Measurements from ENCODE around the gene HOXD11. TPM values are rescaled to one million over a fixed set of nuclear protein-coding genes. Genes with fewer than 3 reads are reported as not detected.
A peak's percentile ranks its signal among the peaks of the same experiment; 100 is the strongest.

Gene HOXD11
- total and polyA plus RNA-seq, 2 experiments from 2014 or later, result not detected

DNA sequence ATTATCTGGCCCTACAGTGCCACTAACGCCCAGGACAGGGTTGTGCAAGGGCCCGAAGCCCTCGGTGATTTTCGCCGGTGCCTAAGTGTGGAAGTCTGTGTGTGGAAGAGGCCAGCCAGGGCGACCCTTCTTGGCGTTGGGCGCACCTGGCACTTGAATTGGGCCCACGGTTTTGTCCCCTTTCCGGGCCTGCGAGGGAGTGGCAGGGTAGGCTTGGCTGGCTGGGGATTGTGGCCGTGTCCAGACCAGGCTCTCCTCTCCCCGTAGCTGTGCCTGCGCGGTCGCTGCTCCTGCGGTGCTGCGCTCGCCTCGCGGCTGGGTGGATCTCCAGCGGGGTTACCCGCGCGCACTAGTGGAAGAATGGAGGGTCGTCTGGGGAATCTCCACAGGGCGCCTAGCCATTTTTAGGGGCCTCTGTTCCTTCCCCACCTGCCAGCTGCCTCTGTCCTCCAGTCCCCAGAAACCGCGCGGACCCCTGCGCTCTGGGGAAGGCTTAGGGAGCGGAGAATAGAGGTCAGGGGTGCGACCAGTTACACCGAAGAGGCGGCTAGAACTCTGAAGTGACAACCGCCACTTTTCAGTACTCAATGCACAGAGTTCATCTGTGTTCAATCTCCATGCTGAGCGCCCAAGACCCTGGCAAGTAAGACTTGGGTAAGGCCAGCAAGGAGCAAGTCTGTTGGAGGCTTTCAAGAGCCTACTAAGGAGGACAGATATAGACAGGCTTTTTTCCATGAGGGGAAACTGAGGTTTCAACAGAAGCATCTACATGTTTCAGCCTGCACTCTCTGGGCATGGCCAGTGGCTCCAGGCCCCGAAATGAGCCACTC is 39.3 kb upstream of the HOXD11 start:
- no peaks in the 10 kb centered on the region for H3K9me3 Mint-ChIP-seq
- H3K27me3 Mint-ChIP-seq (ENCODE audit: insufficient read depth, low read depth, poor library complexity), result peaks cover 90% of the 10 kb centered on the region
- no peaks in the 10 kb centered on the region for H3K9me2 ChIP-seq (ENCODE audit: insufficient read depth)
- peak overlapping the region; percentile 89 for H3K4me2 ChIP-seq
- H3K4me3 ChIP-seq, result peak overlapping the region; percentile 56
- no peaks in the 10 kb centered on the region for H3K79me2 ChIP-seq (replicated peaks; ENCODE audit: insufficient read depth)
- peaks cover 24% of the 10 kb centered on the region for H3K4me1 ChIP-seq (ENCODE audit: insufficient read depth)
- no peak overlapping the region for H3K27ac Mint-ChIP-seq
- no peaks in the 10 kb centered on the region; the same call in 2 of the 3 replicates for H3K36me3 Mint-ChIP-seq (ENCODE audit: low read depth)
- H3K27me3 ChIP-seq (ENCODE audit: insufficient read depth), result peaks cover 100% of the 10 kb centered on the region
- ATAC-seq, result peak; percentile 28
- H3K36me3 ChIP-seq (ENCODE audit: insufficient read depth), result no peaks in the 10 kb centered on the region; the same call in 1 of the 2 replicates
- peaks cover 6% of the 10 kb centered on the region; the same call in 1 of the 2 replicates for H3F3A ChIP-seq (replicated peaks; ENCODE audit: low read depth)
- H3K27ac ChIP-seq (ENCODE audit: low read depth), result no peak overlapping the region
- peak overlapping the region; percentile 84 for H2AFZ ChIP-seq
- peak; percentile 27 for DNase-seq (ENCODE audit: low spot score)
- peaks cover 25% of the 10 kb centered on the region for H3K4me1 Mint-ChIP-seq
- H4K20me1 ChIP-seq (replicated peaks; ENCODE audit: insufficient read depth), result peaks cover 12% of the 10 kb centered on the region
- H3K4me3 Mint-ChIP-seq, result peak overlapping the region; percentile 62
- no peak for TF ChIP-seq ZNF462 (CRISPR knock-in tag; IDR thresholded peaks at IDR 0.05)
- TF ChIP-seq POLR2AphosphoS5 (IDR thresholded peaks at IDR 0.05; ENCODE audit: low read depth), result no peak
- TF ChIP-seq EZH2phosphoT487 (IDR thresholded peaks at IDR 0.05; ENCODE audit: unreplicated experiment), result peak; percentile 27
- TF ChIP-seq STAT1 (IDR thresholded peaks at IDR 0.05; ENCODE audit: unreplicated experiment), result no peak
- TF ChIP-seq, protein P1, sequence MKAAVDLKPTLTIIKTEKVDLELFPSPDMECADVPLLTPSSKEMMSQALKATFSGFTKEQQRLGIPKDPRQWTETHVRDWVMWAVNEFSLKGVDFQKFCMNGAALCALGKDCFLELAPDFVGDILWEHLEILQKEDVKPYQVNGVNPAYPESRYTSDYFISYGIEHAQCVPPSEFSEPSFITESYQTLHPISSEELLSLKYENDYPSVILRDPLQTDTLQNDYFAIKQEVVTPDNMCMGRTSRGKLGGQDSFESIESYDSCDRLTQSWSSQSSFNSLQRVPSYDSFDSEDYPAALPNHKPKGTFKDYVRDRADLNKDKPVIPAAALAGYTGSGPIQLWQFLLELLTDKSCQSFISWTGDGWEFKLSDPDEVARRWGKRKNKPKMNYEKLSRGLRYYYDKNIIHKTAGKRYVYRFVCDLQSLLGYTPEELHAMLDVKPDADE (IDR thresholded peaks at IDR 0.05), result no peak
- TF ChIP-seq EZH2 (IDR thresholded peaks at IDR 0.05; ENCODE audit: low read depth, unreplicated experiment), result peak; percentile 71
- no peak for TF ChIP-seq CREB1 (CRISPR knock-in tag; IDR thresholded peaks at IDR 0.05; ENCODE audit: low read depth)
- TF ChIP-seq ZNF331 (CRISPR knock-in tag; IDR thresholded peaks at IDR 0.05; ENCODE audit: low read depth), result no peak
- TF ChIP-seq NANOG (IDR thresholded peaks at IDR 0.05; ENCODE audit: borderline replicate concordance), result no peak
- no peak for TF ChIP-seq JUNB (IDR thresholded peaks at IDR 0.05; ENCODE audit: unreplicated experiment)
- TF ChIP-seq, protein P2, sequence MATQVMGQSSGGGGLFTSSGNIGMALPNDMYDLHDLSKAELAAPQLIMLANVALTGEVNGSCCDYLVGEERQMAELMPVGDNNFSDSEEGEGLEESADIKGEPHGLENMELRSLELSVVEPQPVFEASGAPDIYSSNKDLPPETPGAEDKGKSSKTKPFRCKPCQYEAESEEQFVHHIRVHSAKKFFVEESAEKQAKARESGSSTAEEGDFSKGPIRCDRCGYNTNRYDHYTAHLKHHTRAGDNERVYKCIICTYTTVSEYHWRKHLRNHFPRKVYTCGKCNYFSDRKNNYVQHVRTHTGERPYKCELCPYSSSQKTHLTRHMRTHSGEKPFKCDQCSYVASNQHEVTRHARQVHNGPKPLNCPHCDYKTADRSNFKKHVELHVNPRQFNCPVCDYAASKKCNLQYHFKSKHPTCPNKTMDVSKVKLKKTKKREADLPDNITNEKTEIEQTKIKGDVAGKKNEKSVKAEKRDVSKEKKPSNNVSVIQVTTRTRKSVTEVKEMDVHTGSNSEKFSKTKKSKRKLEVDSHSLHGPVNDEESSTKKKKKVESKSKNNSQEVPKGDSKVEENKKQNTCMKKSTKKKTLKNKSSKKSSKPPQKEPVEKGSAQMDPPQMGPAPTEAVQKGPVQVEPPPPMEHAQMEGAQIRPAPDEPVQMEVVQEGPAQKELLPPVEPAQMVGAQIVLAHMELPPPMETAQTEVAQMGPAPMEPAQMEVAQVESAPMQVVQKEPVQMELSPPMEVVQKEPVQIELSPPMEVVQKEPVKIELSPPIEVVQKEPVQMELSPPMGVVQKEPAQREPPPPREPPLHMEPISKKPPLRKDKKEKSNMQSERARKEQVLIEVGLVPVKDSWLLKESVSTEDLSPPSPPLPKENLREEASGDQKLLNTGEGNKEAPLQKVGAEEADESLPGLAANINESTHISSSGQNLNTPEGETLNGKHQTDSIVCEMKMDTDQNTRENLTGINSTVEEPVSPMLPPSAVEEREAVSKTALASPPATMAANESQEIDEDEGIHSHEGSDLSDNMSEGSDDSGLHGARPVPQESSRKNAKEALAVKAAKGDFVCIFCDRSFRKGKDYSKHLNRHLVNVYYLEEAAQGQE (IDR thresholded peaks at IDR 0.05; ENCODE audit: unreplicated experiment), result no peak
- no peak for TF ChIP-seq CTCF (conservative IDR thresholded peaks at IDR 0.05; ENCODE audit: low read depth in 2 of 2)
- TF ChIP-seq ZNF114 (CRISPR knock-in tag; IDR thresholded peaks at IDR 0.05), result no peak
